Liver (tissue), 3 donors: ENCODE data around the gene FAM131C.

Experiments used
- CTCF ChIP-seq: fragments of 150-350 bp; IDR thresholded peaks from 2 replicates; pipeline ENCODE4 v1.5.1; 2017; ENCODE audit warnings: improper control_type of control experiment, low read depth, low read length; ENCODE audit not compliant: missing input control
- EGR1 ChIP-seq, 2 donors: IDR thresholded peaks; 2 replicates each; pipeline ENCODE4 v1.6.1; 2016 to 2018; ENCODE audit warnings: antibody characterized with exemption in 2 of 2, low read depth in 2 of 2
- FOXA1 ChIP-seq: IDR thresholded peaks from 2 replicates; pipeline ENCODE4 v1.6.1; 2016; ENCODE audit warnings: antibody characterized with exemption
- GABPA ChIP-seq, 2 donors: IDR thresholded peaks in 1 of 2; conservative IDR thresholded peaks in 1 of 2; 2 replicates each; pipeline ENCODE4 v1.6.1; 2016; ENCODE audit warnings: antibody characterized with exemption in 2 of 2, mild to moderate bottlenecking in 1 of 2, moderate library complexity in 1 of 2
- HNF4G ChIP-seq: IDR thresholded peaks from 2 replicates; pipeline ENCODE4 v1.6.1; 2016; ENCODE audit warnings: antibody characterized with exemption
- JUND ChIP-seq, 2 donors: IDR thresholded peaks; 2 replicates each; pipeline ENCODE4 v1.6.1; 2016; ENCODE audit warnings: antibody characterized with exemption in 2 of 2
- RAD21 ChIP-seq, 2 donors: IDR thresholded peaks; 2 replicates each; pipeline ENCODE4 v1.6.1; 2016; ENCODE audit warnings: antibody characterized with exemption in 2 of 2, mild to moderate bottlenecking in 2 of 2
- REST ChIP-seq: IDR thresholded peaks from 2 replicates; pipeline ENCODE4 v1.6.1; 2016; ENCODE audit warnings: antibody characterized with exemption, mild to moderate bottlenecking
- RXRA ChIP-seq, 2 donors: IDR thresholded peaks; 2 replicates each; pipeline ENCODE4 v1.6.1; 2017 to 2018; ENCODE audit warnings: antibody characterized with exemption in 2 of 2, mild to moderate bottlenecking in 1 of 2
- TAF1 ChIP-seq: conservative IDR thresholded peaks from 2 replicates; pipeline ENCODE4 v1.6.1; 2016; ENCODE audit warnings: antibody characterized with exemption, mild to moderate bottlenecking
- YY1 ChIP-seq: IDR thresholded peaks from 2 replicates; pipeline ENCODE4 v1.6.1; 2016; ENCODE audit warnings: antibody characterized with exemption, mild to moderate bottlenecking
- ZBTB33 ChIP-seq: IDR thresholded peaks from 2 replicates; pipeline ENCODE4 v1.6.1; 2016; ENCODE audit warnings: antibody characterized with exemption
- TF ChIP-seq, protein P1 (sequence below): IDR thresholded peaks from 2 replicates; pipeline ENCODE4 v1.6.1; 2016; ENCODE audit warnings: antibody characterized with exemption
- donor health status: healthy.
- donor health status: healthy.

GRCh38 chr1:16074217-16074616 is 766 bp upstream of the FAM131C start:
- TF ChIP-seq REST (no peak), RXRA (IDR thresholded peaks at IDR 0.05) (no peak), RAD21 (IDR thresholded peaks at IDR 0.05) (no peak), CTCF (no peak), TAF1 (no peak), ZBTB33 (no peak), HNF4G (no peak), GABPA (IDR thresholded peaks at IDR 0.05 in 1 of 2, conservative IDR thresholded peaks at IDR 0.05 in 1 of 2) (no peak), FOXA1 (no peak), JUND (IDR thresholded peaks at IDR 0.05) (no peak), YY1 (no peak), EGR1 (IDR thresholded peaks at IDR 0.05; ENCODE audit: low read depth in 2 of 2) (no peak)
- TF ChIP-seq, protein P1, sequence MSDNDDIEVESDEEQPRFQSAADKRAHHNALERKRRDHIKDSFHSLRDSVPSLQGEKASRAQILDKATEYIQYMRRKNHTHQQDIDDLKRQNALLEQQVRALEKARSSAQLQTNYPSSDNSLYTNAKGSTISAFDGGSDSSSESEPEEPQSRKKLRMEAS = no peak
